A673 (cell line): ENCODE measurements around the gene PLIN4. TPM values are rescaled to one million over a fixed set of nuclear protein-coding genes. Genes with fewer than 3 reads are reported as not detected.
"Not testable (repeated sequence)": the region's sequence is repeated elsewhere in the genome, so short reads cannot be mapped to it uniquely, and the experiment has no call there.

Source experiments
- BruUV-seq: library from RNA; stranded (reverse); fragments of 400-500 nt; replicated peaks from 2 replicates; lab custom pipeline; 2021; lab: Mats Ljungman, UMichigan
- CTCF ChIA-PET: fragments of 300-600 bp; sonication (Branson Sonifier 250); formaldehyde crosslinking; loops from one replicate; lab custom pipeline; 2022; ENCODE audit warnings: antibody characterized with exemption; lab: Charles Lee
- POLR2A ChIA-PET: fragments of 300-600 bp; sonication (Branson Sonifier 250); formaldehyde crosslinking; loops from one replicate; lab custom pipeline; 2022; ENCODE audit warnings: antibody characterized with exemption; ENCODE audit not compliant: low non-redundant PET; lab: Charles Lee
- DNase-seq: peaks from one replicate; pipeline ENCODE4 v3.0.0-alpha.2; 2015; ENCODE audit warnings: low spot score
- H3K27ac ChIP-seq: fragments of 200-600 bp; sonication (generic); 2 replicates; pipeline ENCODE4 v1.5.1; 2016; ENCODE audit warnings: mixed run types, low read depth, mild to moderate bottlenecking, mixed read lengths, antibody characterized with exemption, low read length; ENCODE audit not compliant: poor library complexity, severe bottlenecking
- H3K27me3 ChIP-seq: fragments of 200-600 bp; sonication (generic); replicated peaks from 2 replicates; pipeline ENCODE4 v1.6.1; 2017; ENCODE audit warnings: mixed run types, low read depth, mild to moderate bottlenecking, mixed read lengths, antibody characterized with exemption, low read length; ENCODE audit not compliant: insufficient read depth, poor library complexity
- H3K36me3 ChIP-seq: fragments of 200-600 bp; sonication (generic); 2 replicates; pipeline ENCODE4 v1.6.1; 2016; ENCODE audit warnings: mixed run types, mild to moderate bottlenecking, mixed read lengths, antibody characterized with exemption, low read length; ENCODE audit not compliant: insufficient read depth, poor library complexity, severe bottlenecking
- H3K4me1 ChIP-seq: fragments of 200-600 bp; sonication (generic); 2 replicates; pipeline ENCODE4 v1.6.1; 2017; ENCODE audit warnings: mixed run types, mild to moderate bottlenecking, mixed read lengths, antibody characterized with exemption, low read length; ENCODE audit not compliant: insufficient read depth, poor library complexity, severe bottlenecking
- H3K4me3 ChIP-seq: fragments of 200-600 bp; sonication (generic); 2 replicates; pipeline ENCODE4 v1.5.1; 2016; ENCODE audit warnings: low read depth, mixed run types, mild to moderate bottlenecking, mixed read lengths, low read length; ENCODE audit not compliant: poor library complexity, severe bottlenecking
- H3K9me3 ChIP-seq: fragments of 200-600 bp; sonication (generic); 2 replicates; pipeline ENCODE4 v1.6.1; 2016; ENCODE audit warnings: mixed run types, low read depth, mild to moderate bottlenecking, mixed read lengths, antibody characterized with exemption, low read length; ENCODE audit not compliant: poor library complexity, severe bottlenecking
- EZH2 ChIP-seq: fragments of 200-600 bp; sonication (generic); IDR thresholded peaks from 2 replicates; pipeline ENCODE4 v1.6.1; 2017; ENCODE audit warnings: borderline replicate concordance, low read depth, mild to moderate bottlenecking, mixed read lengths, antibody characterized with exemption, low read length; ENCODE audit not compliant: poor library complexity, severe bottlenecking
- intact Hi-C: fragments of 100-400 bp; cut with micrococcal nuclease; formaldehyde crosslinking; loops from one replicate; pipeline ENCODE4 v1.10.0; 2022; ENCODE audit not compliant: unreplicated experiment
- total RNA-seq: library from RNA; stranded (reverse); gene quantifications from 2 replicates; pipeline ENCODE4 v1.2.3, GENCODE V29; 2021
- TF ChIP-seq, protein P1 (sequence below): fragments of 300-800, 200-600 bp; sonication (generic); conservative IDR thresholded peaks from 2 replicates; pipeline ENCODE4 v1.5.1; 2017; ENCODE audit warnings: low read depth, mild to moderate bottlenecking, antibody characterized with exemption, low read length, moderate library complexity, mixed read lengths

PLIN4 gene
- total RNA-seq, 1 experiment from 2014 or later, result 1.0 TPM

DNA sequence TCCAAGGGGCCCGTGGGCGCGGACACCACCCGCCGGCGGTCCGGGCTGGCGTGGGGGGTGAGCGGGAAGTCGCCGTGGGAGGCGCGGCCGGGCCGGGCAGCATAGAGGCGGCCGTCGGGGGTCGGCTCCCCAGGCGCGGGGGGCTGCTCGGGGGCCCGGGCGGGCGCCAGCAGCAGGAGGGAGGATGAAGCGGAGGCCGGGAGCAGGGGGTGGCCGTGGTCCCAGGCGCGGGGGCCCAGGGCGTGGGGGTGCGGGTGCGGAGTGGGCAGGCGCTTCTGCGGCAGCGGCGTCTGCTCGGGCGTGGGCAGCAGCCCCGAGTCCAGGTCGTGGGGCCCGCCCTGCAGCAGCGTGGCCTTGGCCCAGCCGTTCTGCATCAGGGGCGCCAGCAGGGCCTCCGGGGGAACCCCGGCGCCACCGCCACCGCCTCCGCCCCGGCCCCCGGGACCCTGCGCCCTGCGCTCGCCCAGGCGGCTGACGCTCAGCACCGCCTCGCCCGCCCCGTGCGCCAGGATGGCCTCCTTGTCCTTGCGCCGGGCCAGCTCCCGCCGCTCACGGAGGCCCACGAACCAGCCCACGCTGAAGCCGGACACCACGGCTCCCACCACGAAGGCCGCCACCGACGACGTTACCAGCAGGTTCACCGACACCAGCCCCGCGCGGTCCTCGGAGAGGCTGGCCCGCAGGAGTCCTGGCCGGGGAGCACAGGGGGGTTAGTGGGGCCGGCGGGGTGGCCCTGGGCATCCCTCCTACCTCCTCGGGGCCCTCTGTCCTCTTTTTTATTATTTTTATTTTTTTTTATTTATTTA lies 25.8 kb upstream of the PLIN4 start:
- no peaks in the 10 kb centered on the region for H3K9me3 ChIP-seq
- no peak overlapping the region for H3K27ac ChIP-seq
- intact Hi-C loops, result no loop called here
- TF ChIP-seq, protein P1, sequence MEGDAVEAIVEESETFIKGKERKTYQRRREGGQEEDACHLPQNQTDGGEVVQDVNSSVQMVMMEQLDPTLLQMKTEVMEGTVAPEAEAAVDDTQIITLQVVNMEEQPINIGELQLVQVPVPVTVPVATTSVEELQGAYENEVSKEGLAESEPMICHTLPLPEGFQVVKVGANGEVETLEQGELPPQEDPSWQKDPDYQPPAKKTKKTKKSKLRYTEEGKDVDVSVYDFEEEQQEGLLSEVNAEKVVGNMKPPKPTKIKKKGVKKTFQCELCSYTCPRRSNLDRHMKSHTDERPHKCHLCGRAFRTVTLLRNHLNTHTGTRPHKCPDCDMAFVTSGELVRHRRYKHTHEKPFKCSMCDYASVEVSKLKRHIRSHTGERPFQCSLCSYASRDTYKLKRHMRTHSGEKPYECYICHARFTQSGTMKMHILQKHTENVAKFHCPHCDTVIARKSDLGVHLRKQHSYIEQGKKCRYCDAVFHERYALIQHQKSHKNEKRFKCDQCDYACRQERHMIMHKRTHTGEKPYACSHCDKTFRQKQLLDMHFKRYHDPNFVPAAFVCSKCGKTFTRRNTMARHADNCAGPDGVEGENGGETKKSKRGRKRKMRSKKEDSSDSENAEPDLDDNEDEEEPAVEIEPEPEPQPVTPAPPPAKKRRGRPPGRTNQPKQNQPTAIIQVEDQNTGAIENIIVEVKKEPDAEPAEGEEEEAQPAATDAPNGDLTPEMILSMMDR, result no peak
- TF ChIP-seq EZH2, result no peak
- H3K27me3 ChIP-seq, result no peaks in the 10 kb centered on the region
- H3K4me1 ChIP-seq, result peaks cover 7% of the 10 kb centered on the region
- CTCF ChIA-PET, result no interaction called here
- no peaks in the 10 kb centered on the region for H3K36me3 ChIP-seq
- no peak overlapping the region for H3K4me3 ChIP-seq
- no TSS peak for BruUV-seq
- POLR2A ChIA-PET, result no interaction called here
- DNase-seq, result no peak

DNA sequence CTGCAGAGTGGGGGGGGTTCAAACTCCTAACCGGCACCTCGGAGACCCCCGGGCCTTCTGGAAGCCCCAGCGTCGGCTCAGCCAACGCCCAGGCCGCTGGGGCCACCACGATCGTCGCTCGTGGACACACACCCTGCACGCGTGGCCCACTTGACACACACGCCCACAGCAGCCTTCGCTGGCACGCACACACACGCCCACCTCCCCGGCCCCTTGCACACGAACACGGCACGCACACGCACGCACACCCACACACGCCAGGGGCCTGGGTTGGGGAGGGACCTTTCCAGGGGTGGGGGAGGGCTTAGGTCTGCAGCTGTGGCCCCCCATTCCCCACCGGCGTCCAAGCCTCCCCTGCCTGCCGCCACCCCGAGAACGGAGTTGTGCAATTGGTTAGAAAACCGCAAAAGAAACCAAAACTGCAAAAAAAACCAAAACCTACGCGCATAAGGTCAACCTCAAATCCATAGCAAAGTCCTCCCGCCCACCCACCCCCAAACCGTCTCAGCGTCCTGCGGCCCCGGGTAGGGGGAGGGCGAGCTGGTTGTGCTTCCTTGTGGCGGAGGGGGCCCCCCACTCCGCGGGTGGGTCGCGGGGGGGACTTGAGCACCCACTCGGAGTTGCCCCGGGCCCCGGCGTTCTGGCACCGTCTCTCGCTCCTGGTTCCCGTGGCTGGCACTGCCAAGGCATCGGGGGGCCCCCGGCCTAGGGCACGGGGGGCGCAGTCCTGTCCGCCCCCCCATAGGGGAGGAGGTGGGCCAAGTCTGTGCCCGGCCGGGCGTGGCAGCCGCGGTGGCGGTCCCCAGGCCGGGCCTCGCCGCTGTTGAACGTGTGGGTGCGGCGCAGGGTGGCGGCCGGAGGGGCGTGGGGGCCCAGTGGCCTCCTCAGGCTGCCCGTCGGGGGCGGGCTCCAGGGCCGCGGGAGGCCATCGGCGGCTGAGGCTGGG lies 24.9 kb upstream of the PLIN4 start:
- H3K4me3 ChIP-seq, result peak overlapping the region; percentile 24
- intact Hi-C loops, result no loop called here
- ChIA-PET POLR2A (interaction anchor here (0.6 kb wide), 1 partner anchor 8 kb away, joined by 5 read pairs; the partner anchor contains the start of gene PLIN5), CTCF (no interaction called here)
- no TSS peak for BruUV-seq
- no peak for TF ChIP-seq EZH2
- TF ChIP-seq, protein P1, result no peak
- H3K27me3 ChIP-seq, result no peaks in the 10 kb centered on the region
- no peak overlapping the region for H3K27ac ChIP-seq
- H3K9me3 ChIP-seq, result no peaks in the 10 kb centered on the region
- no peak for DNase-seq
- H3K4me1 ChIP-seq, result peaks cover 7% of the 10 kb centered on the region
- H3K36me3 ChIP-seq, result no peaks in the 10 kb centered on the region

DNA sequence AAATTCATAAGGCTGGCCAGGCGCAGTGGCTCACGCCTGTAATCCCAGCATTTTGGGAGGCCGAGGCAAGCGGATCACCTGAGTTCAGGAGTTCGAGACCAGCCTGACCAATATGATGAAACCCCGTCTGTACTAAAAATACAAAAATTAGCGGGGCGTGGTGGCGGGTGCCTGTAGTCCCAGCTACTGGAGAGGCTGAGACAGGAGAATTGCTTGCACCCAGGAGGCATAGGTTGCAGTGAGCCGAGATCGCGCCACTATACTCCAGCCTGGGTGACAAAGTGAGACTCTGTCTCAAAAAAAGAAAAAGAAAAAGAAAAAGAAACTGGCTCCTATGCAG lies 23.5 kb upstream of the PLIN4 start:
- H3K4me1 ChIP-seq, CTCF ChIA-PET, H3K27me3 ChIP-seq, H3K27ac ChIP-seq, BruUV-seq, intact Hi-C loops, DNase-seq, POLR2A ChIA-PET, H3K36me3 ChIP-seq, H3K4me3 ChIP-seq, H3K9me3 ChIP-seq: not testable (repeated sequence)
